GM18520 (cell line): ENCODE data around the gene RSKR.
"Not testable (repeated sequence)": the region's sequence is repeated elsewhere in the genome, so short reads cannot be mapped to it uniquely, and the experiment has no call there.

Experiments used
- ATAC-seq: cut with Tn5 transposase; IDR thresholded peaks from one replicate; pipeline ENCODE4 v1.9.1; 2021; ENCODE audit not compliant: unreplicated experiment

The RSKR gene

DNA sequence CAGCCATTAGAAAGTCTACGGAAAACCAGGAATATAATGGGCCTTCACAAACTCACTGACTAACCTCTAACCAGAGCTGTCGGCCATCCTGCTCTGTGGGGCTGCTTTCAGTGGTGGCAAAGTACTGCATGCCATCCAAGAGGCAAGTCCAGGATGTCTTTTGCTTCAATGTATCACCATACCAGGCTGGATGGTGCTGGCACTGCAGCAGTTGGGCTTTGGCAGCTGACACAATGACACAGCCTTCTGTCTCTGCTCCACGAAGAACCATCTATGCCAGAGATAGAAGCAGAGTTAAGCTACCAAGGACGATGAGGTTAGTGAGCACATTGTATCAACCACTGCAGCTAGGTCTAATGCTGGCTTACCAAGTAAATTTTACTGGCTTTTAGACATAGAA, 9.7 kb upstream of the RSKR start:
- no peak for ATAC-seq

DNA sequence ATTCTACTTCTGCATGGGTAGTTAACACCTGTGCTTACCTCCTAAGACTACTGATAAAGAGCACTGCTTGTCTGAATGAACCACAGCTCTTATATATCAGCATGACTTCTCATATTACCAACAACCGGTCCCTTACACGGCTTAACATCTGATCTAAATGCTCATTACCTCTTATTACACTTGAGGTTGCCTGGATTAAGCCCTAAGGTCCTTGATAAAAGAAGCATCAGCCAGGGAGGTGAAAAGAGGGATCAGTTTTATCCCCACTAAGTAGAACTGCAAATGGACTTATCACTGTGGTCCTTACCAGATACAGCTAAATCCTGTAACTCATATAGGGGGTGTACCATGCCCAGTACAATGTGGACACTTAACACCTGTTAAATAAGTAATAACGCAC, 8.2 kb upstream of the RSKR start:
- ATAC-seq: no peak

GRCh38 chr17:28620010-28620409, 6.0 kb upstream of the RSKR start:
- no peak for ATAC-seq

- ATAC-seq: no peak
Observed at GRCh38 chr17:28618464-28618863, 4.5 kb upstream of the RSKR start.

DNA sequence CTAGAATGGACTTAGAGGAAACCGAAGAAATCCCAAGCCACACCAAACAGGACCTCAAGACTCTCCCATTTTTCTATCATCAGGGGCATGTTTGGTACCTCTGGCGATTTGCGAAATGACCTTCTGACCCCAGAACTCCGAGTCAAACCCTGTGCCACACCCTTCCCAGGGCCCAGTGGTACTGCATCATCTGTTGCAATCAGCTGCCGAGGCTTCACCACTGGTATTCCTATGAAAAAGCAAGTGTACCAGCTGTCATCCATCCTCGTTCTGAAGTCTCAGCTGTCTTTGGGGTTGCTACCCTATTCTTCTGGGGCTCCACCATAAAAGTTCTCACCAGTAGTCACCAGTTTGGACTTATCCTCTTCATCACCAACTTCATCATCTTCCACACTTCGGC, 2.3 kb upstream of the RSKR start:
- ATAC-seq: no peak

DNA sequence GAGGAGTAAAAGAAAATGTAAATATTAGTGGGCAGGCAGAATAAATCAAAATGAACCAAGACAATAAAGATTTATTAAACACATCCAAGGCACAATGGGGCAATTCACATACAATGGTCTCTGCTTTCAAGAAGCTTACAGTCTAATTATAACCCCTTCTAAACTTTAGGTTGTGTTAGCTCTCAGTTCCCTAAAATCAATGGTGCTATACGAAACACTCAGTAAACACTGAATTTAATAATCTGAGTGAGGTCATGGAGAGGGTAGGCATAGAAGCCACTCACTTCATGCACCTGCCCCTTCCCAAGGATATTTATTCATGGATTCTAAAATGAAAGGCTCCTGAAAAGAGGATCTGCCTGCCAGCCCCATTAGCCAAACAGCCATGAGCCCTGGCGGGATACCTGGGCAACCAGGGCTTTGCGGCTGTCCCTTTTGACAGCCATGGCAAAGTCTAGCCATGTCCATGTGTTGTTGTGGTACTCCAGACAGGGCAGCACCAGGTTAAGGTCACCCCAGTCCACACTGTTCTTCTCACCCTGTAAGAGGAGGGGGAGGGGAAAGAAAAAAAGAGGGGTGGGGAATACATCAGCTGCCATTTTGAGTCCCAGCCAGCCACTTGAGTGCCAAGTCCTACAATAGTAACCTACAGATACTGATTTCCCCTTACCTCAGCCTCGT, 1.4 kb upstream of the RSKR start:
- ATAC-seq: no peak

DNA sequence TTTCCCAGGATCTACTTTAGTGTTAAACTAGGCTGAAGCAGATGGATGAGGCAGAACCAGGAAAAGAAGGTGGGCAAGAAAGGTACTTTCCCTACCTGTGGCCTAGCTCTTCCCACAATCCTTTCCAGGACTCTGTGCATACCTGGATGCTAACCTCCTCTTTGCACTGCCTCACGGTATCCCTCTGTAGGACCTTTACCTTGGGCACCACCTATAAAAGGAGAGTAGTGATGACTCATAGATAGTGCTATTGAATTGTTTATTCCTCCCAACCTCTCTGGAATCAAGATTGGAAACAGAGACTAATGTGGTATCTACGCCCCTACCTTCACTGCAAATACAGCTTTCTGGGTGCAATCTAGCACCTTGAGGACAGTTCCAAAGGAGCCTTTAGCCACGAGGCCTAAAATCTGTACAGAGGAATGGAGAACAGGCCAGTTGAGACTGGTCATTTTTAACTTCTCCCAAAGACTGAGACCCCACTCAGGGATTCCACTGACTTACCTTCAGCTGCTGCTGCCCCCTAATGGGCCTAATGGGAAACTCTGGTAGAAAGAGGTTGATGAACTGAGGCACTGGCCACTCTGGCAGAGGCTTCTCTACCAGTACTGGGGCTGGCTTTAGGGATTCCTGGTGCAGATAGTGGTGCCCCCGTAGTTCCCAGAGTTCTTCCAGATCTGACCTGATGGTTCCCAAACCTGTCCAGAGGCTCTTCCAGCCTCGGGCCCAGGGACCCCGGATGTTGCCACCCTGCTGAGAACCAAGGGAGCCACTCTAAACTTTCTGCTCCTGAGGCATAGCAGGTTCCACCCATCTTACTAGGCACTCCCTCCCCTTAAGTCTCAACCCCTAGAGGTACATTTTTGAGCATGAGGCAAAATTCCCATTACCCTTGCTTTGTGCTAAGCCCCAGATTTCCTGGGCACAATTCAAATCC, 781 bp downstream of the RSKR start:
- ATAC-seq: no peak

- ATAC-seq: no peak
Observed at GRCh38 chr17:28612531-28612930, 1.5 kb downstream of the RSKR start.

GRCh38 chr17:28610376-28610775, 3.6 kb downstream of the RSKR start:
- no peak for ATAC-seq

- ATAC-seq: not testable (repeated sequence)
Observed at GRCh38 chr17:28604031-28604430, 10.0 kb downstream of the RSKR start.

- peak; percentile 32 for ATAC-seq
Observed at GRCh38 chr17:28599311-28600184, 14.4 kb downstream of the RSKR start.

DNA sequence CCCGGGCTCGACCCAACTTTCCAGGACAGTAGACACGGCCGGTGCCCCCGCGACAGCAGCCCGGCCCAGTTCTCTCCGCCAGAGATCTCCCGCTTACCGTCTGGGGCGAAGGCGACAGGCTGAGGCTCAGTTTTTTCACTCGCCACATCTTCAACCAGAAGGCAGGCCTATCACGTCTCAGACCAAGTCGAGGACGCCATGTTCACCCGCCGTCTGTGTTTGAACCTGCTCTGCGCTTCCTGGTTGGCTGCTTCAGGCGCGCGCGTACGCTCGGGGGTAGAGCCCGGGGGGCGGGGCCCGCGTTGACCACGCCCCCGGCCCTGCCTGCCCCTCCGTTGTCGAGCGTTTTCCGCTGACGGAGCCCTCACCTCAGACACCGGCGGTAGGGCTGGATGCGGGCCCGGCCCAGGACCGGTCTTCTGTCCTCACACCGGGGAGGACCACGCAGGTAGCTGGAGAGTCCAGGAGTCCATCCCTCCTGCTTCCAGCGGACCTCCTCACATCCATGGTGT, 15.1 kb downstream of the RSKR start, which contains the start of gene SPAG5:
SPAG5 (minus strand) TSS at position 227 of the 512 bp plus-strand sequence; CDS start at position 148, 79 bp downstream.
- peak; percentile 69 for ATAC-seq

DNA sequence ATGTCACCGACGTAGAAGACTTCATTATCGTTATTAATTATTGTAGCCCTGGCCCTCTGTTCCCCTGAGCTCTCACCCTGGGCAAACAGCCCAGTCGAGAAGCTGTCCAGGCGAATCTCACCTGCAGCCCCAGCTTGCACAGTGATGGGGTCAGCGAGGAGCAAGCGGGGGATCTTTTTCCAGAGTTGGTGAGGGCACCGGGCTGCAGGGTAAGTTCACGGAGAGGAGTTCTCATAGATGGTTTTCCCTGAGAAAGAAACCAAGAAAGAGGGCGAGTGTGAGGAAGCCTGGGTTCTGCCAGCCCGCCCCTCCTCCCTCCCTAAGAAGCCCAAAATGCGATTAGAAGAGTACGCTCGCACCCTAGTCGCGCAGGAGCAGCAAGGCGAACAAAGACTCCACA, 15.6 kb downstream of the RSKR start:
- ATAC-seq: no peak

GRCh38 chr17:28597606-28598383, 16.2 kb downstream of the RSKR start:
- ATAC-seq: no peak

- no peak for ATAC-seq
Observed at GRCh38 chr17:28592260-28592659, 21.7 kb downstream of the RSKR start.

- no peak for ATAC-seq
Observed at GRCh38 chr17:28585851-28586250, 28.1 kb downstream of the RSKR start.

- no peak for ATAC-seq
Observed at GRCh38 chr17:28584434-28584833, 29.6 kb downstream of the RSKR start.

DNA sequence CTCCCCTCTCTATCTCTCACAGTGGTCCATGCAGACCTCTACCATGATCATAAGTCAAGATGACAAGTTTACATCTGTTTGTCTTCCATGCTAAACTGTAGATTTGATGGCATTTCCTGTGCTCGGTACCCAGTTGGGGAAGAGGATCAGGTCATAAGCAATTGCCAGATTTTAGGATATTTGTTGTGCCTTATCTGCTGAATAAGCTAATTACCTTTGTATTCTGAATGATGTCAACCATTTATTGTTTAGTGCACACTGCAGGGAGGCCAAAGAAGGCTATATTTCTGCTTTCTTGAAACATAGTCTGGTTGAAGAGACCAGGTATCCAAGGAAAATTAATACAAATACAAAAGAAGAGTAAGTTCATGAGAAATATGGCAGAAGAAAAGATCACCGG, 31.5 kb downstream of the RSKR start:
- no peak for ATAC-seq

DNA sequence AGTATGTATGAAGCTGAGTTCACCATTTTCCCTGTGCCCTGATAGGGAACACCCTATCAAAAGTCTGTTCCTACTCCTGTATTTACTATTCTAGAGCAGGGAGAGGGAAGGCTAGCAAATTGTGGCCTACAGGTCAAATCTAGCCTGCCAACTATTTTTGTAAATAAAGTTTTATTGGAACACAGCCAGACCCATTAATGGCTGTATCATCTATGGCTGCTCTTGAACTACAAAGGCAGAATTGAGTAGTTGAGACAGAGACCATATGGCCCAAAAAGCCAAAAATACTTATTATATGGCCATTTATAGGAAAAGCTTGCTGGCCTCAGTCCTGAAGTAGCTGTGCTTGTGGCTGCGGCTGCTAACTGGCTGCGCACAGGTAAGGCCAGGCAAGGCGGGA, 33.0 kb downstream of the RSKR start:
- no peak for ATAC-seq

GRCh38 chr17:28579526-28579925, 34.5 kb downstream of the RSKR start:
- no peak for ATAC-seq
